ENCODE data around the gene SLF1. TPM values are rescaled to one million over a fixed set of nuclear protein-coding genes. Genes with fewer than 3 reads are reported as not detected.

Gene SLF1
- total and polyA plus RNA-seq, 2 of the 8 experiments (the other 6 are each of a cell fraction or from before 2014, with no cell fraction given): 4.8 to 15.7 TPM

GRCh38 chr5:94661086-94661485 is 42.6 kb downstream of the SLF1 start (continued):
- no peak for TF ChIP-seq CBX8 (IDR thresholded peaks at IDR 0.05; ENCODE audit: borderline replicate concordance, low read depth, low read length)
- no peak for TF ChIP-seq CREB1 (IDR thresholded peaks at IDR 0.05)
- TF ChIP-seq, protein P1, sequence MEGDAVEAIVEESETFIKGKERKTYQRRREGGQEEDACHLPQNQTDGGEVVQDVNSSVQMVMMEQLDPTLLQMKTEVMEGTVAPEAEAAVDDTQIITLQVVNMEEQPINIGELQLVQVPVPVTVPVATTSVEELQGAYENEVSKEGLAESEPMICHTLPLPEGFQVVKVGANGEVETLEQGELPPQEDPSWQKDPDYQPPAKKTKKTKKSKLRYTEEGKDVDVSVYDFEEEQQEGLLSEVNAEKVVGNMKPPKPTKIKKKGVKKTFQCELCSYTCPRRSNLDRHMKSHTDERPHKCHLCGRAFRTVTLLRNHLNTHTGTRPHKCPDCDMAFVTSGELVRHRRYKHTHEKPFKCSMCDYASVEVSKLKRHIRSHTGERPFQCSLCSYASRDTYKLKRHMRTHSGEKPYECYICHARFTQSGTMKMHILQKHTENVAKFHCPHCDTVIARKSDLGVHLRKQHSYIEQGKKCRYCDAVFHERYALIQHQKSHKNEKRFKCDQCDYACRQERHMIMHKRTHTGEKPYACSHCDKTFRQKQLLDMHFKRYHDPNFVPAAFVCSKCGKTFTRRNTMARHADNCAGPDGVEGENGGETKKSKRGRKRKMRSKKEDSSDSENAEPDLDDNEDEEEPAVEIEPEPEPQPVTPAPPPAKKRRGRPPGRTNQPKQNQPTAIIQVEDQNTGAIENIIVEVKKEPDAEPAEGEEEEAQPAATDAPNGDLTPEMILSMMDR (IDR thresholded peaks at IDR 0.05; ENCODE audit: control extremely low read depth in 1 of 3, insufficient read depth in 1 of 3, low read depth in 1 of 3, low read length in 3 of 3): no peak
- no peak for TF ChIP-seq SIRT6 (IDR thresholded peaks at IDR 0.05; ENCODE audit: low read length)
- no peak for TF ChIP-seq SP2 (IDR thresholded peaks at IDR 0.05; ENCODE audit: low read length)
- TF ChIP-seq KDM1A (IDR thresholded peaks at IDR 0.05; ENCODE audit: borderline replicate concordance, low read length): no peak
- TF ChIP-seq MAX (IDR thresholded peaks at IDR 0.05): no peak
- TF ChIP-seq TBP (IDR thresholded peaks at IDR 0.05; ENCODE audit: low read depth, low read length): no peak
